Measurements from ENCODE around the gene NR2C2. TPM values are rescaled to one million over a fixed set of nuclear protein-coding genes. Genes with fewer than 3 reads are reported as not detected.

The NR2C2 gene
- total and polyA plus RNA-seq, 9 of the 15 experiments (the other 6 are each of a cell fraction or from before 2014, with no cell fraction given), result 6.1 to 33.0 (median 14.6) TPM

DNA sequence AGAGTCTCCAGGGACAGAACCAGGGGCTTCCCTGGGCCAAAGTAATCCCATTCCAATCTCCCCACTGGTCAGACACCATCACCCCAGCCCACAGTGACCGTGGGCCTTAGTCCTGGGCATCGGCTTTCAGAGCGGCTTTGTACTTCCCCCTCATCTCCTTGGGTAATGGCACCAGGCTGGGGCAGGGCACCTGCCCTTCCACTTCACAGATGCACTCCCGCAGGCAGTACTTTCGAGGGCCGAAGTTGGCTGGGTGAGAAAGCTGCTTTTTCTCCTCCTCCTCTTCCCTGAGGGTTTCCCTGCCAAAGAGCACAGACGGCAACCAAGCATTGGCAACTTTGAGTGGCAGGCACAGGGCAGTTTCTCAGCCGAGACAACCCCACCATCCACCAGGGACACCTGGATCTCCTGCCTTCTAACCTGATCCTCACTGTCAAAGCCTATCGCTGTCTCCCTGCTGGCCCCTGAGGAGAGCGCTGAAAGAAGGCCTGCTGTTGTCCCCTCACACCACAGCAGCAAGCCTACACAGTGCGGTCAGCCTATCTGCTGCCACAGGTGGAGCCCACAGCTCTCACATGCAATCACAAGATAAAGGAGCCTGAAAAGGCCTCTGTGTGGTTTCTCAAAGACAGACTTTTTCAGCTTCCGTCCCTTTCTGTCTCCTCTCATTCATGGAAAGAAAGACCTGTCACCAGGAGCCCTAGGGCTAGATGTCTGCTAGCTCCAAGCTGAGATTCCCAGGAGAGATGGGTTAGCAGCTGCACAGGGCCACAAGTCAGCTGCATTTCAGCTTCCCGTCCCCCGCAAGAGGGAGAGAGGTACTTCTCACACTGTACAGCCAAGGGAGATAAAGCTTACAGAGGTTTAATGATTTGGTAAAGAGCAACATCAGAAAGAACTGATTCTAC, 105.2 kb downstream of the NR2C2 start (continued):
- no peak for TF ChIP-seq RREB1 (CRISPR knock-in tag; IDR thresholded peaks at IDR 0.05)
- TF ChIP-seq, protein P1, sequence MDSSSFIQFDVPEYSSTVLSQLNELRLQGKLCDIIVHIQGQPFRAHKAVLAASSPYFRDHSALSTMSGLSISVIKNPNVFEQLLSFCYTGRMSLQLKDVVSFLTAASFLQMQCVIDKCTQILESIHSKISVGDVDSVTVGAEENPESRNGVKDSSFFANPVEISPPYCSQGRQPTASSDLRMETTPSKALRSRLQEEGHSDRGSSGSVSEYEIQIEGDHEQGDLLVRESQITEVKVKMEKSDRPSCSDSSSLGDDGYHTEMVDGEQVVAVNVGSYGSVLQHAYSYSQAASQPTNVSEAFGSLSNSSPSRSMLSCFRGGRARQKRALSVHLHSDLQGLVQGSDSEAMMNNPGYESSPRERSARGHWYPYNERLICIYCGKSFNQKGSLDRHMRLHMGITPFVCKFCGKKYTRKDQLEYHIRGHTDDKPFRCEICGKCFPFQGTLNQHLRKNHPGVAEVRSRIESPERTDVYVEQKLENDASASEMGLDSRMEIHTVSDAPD (CRISPR knock-in tag; IDR thresholded peaks at IDR 0.05), result no peak
- no peak for TF ChIP-seq MCM5 (IDR thresholded peaks at IDR 0.05; ENCODE audit: low read depth)
- no peak for TF ChIP-seq ELF2 (CRISPR knock-in tag; IDR thresholded peaks at IDR 0.05)
- TF ChIP-seq MBD2 (IDR thresholded peaks at IDR 0.05; ENCODE audit: borderline replicate concordance, low read depth), result 0 out of 2 replicates have a peak, but pooled peaks have one; percentile 66
- no peak for TF ChIP-seq NFE2 (IDR thresholded peaks at IDR 0.05; ENCODE audit: low read depth)
- TF ChIP-seq RBM22 (IDR thresholded peaks at IDR 0.05; ENCODE audit: low read depth, low read length, poor library complexity, severe bottlenecking), result no peak
- TF ChIP-seq GTF2F1 (IDR thresholded peaks at IDR 0.05; ENCODE audit: low read depth, low read length), result no peak
- TF ChIP-seq ZKSCAN8 (CRISPR knock-in tag; IDR thresholded peaks at IDR 0.05), result peak; percentile 90
- TF ChIP-seq KDM5B (IDR thresholded peaks at IDR 0.05; ENCODE audit: insufficient replicate concordance, low read depth, low read length), result no peak
- TF ChIP-seq FOXJ3 (CRISPR knock-in tag; IDR thresholded peaks at IDR 0.05), result no peak
- TF ChIP-seq ZNF644 (tag; IDR thresholded peaks at IDR 0.05; ENCODE audit: low read depth), result peak; percentile 85; the same call in 1 of the 2 replicates
- no peak for TF ChIP-seq SREBF1 (IDR thresholded peaks at IDR 0.05; ENCODE audit: borderline replicate concordance, low read depth, low read length)
- TF ChIP-seq POLR2G (IDR thresholded peaks at IDR 0.05; ENCODE audit: low read depth, low read length), result no peak
- TF ChIP-seq, protein P2, sequence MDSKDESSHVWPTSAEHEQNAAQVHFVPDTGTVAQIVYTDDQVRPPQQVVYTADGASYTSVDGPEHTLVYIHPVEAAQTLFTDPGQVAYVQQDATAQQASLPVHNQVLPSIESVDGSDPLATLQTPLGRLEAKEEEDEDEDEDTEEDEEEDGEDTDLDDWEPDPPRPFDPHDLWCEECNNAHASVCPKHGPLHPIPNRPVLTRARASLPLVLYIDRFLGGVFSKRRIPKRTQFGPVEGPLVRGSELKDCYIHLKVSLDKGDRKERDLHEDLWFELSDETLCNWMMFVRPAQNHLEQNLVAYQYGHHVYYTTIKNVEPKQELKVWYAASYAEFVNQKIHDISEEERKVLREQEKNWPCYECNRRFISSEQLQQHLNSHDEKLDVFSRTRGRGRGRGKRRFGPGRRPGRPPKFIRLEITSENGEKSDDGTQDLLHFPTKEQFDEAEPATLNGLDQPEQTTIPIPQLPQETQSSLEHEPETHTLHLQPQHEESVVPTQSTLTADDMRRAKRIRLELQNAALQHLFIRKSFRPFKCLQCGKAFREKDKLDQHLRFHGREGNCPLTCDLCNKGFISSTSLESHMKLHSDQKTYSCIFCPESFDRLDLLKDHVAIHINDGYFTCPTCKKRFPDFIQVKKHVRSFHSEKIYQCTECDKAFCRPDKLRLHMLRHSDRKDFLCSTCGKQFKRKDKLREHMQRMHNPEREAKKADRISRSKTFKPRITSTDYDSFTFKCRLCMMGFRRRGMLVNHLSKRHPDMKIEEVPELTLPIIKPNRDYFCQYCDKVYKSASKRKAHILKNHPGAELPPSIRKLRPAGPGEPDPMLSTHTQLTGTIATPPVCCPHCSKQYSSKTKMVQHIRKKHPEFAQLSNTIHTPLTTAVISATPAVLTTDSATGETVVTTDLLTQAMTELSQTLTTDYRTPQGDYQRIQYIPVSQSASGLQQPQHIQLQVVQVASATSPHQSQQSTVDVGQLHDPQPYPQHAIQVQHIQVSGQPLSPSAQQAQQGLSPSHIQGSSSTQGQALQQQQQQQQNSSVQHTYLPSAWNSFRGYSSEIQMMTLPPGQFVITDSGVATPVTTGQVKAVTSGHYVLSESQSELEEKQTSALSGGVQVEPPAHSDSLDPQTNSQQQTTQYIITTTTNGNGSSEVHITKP (IDR thresholded peaks at IDR 0.05; ENCODE audit: partially characterized antibody), result peak; percentile 34
- TF ChIP-seq TRIM28 (IDR thresholded peaks at IDR 0.05), result peak; percentile 46; the same call in 1 of the 2 replicates
- TF ChIP-seq ARNT (IDR thresholded peaks at IDR 0.05), result peak; percentile 70 to 90
